Astrocyte (in vitro differentiated cells and primary cell): ENCODE data around the gene PCMT1.

Experiments
- EZH2 ChIP-seq: IDR thresholded peaks from 2 replicates; pipeline ENCODE4 v1.6.1; 2012; ENCODE audit warnings: mild to moderate bottlenecking, low read length, inconsistent platforms; ENCODE audit not compliant: insufficient read depth
- TF ChIP-seq, protein P1 (sequence below): IDR thresholded peaks from 2 replicates; pipeline ENCODE4 v1.5.1; 2011; ENCODE audit warnings: low read depth, mild to moderate bottlenecking, inconsistent platforms, low read length, moderate library complexity; ENCODE audit not compliant: insufficient read depth

- TF ChIP-seq, protein P1, sequence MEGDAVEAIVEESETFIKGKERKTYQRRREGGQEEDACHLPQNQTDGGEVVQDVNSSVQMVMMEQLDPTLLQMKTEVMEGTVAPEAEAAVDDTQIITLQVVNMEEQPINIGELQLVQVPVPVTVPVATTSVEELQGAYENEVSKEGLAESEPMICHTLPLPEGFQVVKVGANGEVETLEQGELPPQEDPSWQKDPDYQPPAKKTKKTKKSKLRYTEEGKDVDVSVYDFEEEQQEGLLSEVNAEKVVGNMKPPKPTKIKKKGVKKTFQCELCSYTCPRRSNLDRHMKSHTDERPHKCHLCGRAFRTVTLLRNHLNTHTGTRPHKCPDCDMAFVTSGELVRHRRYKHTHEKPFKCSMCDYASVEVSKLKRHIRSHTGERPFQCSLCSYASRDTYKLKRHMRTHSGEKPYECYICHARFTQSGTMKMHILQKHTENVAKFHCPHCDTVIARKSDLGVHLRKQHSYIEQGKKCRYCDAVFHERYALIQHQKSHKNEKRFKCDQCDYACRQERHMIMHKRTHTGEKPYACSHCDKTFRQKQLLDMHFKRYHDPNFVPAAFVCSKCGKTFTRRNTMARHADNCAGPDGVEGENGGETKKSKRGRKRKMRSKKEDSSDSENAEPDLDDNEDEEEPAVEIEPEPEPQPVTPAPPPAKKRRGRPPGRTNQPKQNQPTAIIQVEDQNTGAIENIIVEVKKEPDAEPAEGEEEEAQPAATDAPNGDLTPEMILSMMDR = no peak
- no peak for TF ChIP-seq EZH2
Measured at GRCh38 chr6:149749594-149750135, at the start of gene PCMT1.
